ENCODE measurements around the gene MAMSTR. TPM values are rescaled to one million over a fixed set of nuclear protein-coding genes. Genes with fewer than 3 reads are reported as not detected.
A peak's percentile ranks its signal among the peaks of the same experiment; 100 is the strongest.

Gene MAMSTR
- total and polyA plus RNA-seq, 10 of the 15 experiments (the other 5 are each of a cell fraction or from before 2014, with no cell fraction given): 0.04 to 0.73 (median 0.31) TPM; not detected in 1

DNA sequence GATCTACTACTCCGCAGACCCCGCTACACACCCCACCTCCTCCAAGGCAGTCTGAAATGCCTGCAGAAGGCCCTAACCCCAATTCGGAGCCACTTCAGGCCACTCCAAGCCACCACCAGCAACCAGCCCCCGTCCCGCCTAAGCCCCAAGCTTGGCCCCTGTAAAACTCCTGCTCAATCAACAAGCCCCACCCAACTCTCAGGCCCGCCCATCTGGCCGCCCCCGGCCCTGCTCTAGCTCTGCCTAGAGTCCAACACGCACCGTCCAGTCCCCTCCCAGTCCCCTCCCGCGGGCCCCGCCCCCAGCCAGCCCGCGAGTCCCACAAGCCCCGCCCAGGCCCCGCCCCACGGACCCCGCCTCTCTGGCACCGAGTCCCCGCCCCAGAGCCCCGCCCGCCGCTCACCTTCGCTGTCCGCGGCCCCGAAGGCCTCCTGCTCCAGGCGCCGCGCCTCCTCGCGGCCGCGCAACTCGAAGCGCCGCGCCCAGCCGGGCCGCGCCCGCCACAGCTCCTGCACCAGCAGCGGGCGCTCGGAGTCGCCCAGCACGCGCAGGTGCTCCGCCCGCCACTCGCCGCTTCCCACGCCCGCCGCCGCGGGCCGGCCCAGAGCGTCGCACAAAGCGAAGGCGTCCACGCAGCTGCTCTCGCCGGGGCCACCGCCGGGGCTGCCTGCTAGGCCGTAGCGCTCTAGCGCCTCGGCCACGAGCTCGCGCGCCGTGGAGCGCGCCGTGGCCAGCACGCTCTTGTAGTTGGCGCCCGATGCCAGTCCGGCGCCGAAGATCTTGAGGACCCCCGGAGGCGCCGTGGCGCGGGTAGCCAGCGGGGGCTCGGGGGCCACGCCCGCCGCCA, 19.3 kb upstream of the MAMSTR start (continued):
- TF ChIP-seq, protein P1, sequence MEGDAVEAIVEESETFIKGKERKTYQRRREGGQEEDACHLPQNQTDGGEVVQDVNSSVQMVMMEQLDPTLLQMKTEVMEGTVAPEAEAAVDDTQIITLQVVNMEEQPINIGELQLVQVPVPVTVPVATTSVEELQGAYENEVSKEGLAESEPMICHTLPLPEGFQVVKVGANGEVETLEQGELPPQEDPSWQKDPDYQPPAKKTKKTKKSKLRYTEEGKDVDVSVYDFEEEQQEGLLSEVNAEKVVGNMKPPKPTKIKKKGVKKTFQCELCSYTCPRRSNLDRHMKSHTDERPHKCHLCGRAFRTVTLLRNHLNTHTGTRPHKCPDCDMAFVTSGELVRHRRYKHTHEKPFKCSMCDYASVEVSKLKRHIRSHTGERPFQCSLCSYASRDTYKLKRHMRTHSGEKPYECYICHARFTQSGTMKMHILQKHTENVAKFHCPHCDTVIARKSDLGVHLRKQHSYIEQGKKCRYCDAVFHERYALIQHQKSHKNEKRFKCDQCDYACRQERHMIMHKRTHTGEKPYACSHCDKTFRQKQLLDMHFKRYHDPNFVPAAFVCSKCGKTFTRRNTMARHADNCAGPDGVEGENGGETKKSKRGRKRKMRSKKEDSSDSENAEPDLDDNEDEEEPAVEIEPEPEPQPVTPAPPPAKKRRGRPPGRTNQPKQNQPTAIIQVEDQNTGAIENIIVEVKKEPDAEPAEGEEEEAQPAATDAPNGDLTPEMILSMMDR (IDR thresholded peaks at IDR 0.05 in 2 of 3, conservative IDR thresholded peaks at IDR 0.05 in 1 of 3; ENCODE audit: control insufficient read depth in 2 of 3, extremely low read depth in 1 of 3, insufficient read depth in 1 of 3, low read depth in 3 of 3, low read length in 3 of 3): peak in 2 of 3 experiments; percentile 25 to 48; a peak in 3 of 6 replicates
- TF ChIP-seq BACH1 (IDR thresholded peaks at IDR 0.05; ENCODE audit: borderline replicate concordance): peak; percentile 26; the same call in 1 of the 2 replicates
- TF ChIP-seq, protein P2, sequence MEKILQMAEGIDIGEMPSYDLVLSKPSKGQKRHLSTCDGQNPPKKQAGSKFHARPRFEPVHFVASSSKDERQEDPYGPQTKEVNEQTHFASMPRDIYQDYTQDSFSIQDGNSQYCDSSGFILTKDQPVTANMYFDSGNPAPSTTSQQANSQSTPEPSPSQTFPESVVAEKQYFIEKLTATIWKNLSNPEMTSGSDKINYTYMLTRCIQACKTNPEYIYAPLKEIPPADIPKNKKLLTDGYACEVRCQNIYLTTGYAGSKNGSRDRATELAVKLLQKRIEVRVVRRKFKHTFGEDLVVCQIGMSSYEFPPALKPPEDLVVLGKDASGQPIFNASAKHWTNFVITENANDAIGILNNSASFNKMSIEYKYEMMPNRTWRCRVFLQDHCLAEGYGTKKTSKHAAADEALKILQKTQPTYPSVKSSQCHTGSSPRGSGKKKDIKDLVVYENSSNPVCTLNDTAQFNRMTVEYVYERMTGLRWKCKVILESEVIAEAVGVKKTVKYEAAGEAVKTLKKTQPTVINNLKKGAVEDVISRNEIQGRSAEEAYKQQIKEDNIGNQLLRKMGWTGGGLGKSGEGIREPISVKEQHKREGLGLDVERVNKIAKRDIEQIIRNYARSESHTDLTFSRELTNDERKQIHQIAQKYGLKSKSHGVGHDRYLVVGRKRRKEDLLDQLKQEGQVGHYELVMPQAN (conservative IDR thresholded peaks at IDR 0.05): no peak
- TF ChIP-seq, protein P3, sequence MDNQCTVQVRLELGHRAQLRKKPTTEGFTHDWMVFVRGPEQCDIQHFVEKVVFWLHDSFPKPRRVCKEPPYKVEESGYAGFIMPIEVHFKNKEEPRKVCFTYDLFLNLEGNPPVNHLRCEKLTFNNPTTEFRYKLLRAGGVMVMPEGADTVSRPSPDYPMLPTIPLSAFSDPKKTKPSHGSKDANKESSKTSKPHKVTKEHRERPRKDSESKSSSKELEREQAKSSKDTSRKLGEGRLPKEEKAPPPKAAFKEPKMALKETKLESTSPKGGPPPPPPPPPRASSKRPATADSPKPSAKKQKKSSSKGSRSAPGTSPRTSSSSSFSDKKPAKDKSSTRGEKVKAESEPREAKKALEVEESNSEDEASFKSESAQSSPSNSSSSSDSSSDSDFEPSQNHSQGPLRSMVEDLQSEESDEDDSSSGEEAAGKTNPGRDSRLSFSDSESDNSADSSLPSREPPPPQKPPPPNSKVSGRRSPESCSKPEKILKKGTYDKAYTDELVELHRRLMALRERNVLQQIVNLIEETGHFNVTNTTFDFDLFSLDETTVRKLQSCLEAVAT (IDR thresholded peaks at IDR 0.05): no peak
- TF ChIP-seq, protein P4, sequence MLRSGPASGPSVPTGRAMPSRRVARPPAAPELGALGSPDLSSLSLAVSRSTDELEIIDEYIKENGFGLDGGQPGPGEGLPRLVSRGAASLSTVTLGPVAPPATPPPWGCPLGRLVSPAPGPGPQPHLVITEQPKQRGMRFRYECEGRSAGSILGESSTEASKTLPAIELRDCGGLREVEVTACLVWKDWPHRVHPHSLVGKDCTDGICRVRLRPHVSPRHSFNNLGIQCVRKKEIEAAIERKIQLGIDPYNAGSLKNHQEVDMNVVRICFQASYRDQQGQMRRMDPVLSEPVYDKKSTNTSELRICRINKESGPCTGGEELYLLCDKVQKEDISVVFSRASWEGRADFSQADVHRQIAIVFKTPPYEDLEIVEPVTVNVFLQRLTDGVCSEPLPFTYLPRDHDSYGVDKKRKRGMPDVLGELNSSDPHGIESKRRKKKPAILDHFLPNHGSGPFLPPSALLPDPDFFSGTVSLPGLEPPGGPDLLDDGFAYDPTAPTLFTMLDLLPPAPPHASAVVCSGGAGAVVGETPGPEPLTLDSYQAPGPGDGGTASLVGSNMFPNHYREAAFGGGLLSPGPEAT (IDR thresholded peaks at IDR 0.05; ENCODE audit: low read depth): no peak
- TF ChIP-seq, protein P5, sequence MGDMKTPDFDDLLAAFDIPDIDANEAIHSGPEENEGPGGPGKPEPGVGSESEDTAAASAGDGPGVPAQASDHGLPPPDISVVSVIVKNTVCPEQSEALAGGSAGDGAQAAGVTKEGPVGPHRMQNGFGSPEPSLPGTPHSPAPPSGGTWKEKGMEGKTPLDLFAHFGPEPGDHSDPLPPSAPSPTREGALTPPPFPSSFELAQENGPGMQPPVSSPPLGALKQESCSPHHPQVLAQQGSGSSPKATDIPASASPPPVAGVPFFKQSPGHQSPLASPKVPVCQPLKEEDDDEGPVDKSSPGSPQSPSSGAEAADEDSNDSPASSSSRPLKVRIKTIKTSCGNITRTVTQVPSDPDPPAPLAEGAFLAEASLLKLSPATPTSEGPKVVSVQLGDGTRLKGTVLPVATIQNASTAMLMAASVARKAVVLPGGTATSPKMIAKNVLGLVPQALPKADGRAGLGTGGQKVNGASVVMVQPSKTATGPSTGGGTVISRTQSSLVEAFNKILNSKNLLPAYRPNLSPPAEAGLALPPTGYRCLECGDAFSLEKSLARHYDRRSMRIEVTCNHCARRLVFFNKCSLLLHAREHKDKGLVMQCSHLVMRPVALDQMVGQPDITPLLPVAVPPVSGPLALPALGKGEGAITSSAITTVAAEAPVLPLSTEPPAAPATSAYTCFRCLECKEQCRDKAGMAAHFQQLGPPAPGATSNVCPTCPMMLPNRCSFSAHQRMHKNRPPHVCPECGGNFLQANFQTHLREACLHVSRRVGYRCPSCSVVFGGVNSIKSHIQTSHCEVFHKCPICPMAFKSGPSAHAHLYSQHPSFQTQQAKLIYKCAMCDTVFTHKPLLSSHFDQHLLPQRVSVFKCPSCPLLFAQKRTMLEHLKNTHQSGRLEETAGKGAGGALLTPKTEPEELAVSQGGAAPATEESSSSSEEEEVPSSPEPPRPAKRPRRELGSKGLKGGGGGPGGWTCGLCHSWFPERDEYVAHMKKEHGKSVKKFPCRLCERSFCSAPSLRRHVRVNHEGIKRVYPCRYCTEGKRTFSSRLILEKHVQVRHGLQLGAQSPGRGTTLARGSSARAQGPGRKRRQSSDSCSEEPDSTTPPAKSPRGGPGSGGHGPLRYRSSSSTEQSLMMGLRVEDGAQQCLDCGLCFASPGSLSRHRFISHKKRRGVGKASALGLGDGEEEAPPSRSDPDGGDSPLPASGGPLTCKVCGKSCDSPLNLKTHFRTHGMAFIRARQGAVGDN (IDR thresholded peaks at IDR 0.05): peak; percentile 51
- TF ChIP-seq, protein P6, sequence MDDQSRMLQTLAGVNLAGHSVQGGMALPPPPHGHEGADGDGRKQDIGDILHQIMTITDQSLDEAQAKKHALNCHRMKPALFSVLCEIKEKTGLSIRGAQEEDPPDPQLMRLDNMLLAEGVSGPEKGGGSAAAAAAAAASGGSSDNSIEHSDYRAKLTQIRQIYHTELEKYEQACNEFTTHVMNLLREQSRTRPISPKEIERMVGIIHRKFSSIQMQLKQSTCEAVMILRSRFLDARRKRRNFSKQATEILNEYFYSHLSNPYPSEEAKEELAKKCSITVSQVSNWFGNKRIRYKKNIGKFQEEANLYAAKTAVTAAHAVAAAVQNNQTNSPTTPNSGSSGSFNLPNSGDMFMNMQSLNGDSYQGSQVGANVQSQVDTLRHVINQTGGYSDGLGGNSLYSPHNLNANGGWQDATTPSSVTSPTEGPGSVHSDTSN (IDR thresholded peaks at IDR 0.05; ENCODE audit: insufficient replicate concordance, low read depth, low read length): no peak
- no peak for TF ChIP-seq STAT1 (conservative IDR thresholded peaks at IDR 0.05)
- TF ChIP-seq ZNF622 (IDR thresholded peaks at IDR 0.05): no peak
- TF ChIP-seq BCL11A (IDR thresholded peaks at IDR 0.05; ENCODE audit: low read depth, low read length): no peak
- TF ChIP-seq RAD21 (IDR thresholded peaks at IDR 0.05; ENCODE audit: insufficient read depth, low read depth, low read length): peak; percentile 40
- TF ChIP-seq LARP7 (IDR thresholded peaks at IDR 0.05): peak; percentile 70
- TF ChIP-seq ZZZ3 (IDR thresholded peaks at IDR 0.05; ENCODE audit: control insufficient read depth, insufficient read length, low read depth): no peak
- TF ChIP-seq SRF (IDR thresholded peaks at IDR 0.05; ENCODE audit: low read depth in 2 of 2, low read length in 2 of 2): 0 out of 4 replicates have a peak, but pooled peaks of 1 of the 2 experiments have one; percentile 6
- no peak for TF ChIP-seq NR2C1 (IDR thresholded peaks at IDR 0.05)
